Neutrophil (primary cell): ENCODE data around the gene NLRC5.

Experiments
- H3K27ac ChIP-seq: fragments of 200-600 bp; sonication (generic); 2 replicates; pipeline ENCODE4 v1.5.1; 2016; ENCODE audit warnings: mild to moderate bottlenecking, moderate library complexity
- H3K27me3 ChIP-seq: fragments of 200-600 bp; sonication (generic); 2 replicates; pipeline ENCODE4 v1.6.0; 2016; ENCODE audit warnings: mild to moderate bottlenecking
- H3K36me3 ChIP-seq: fragments of 200-600 bp; sonication (generic); 2 replicates; pipeline ENCODE4 v1.5.1; 2017
- H3K4me1 ChIP-seq, 2 experiments: fragments of 200-600 bp in 1 of 2; sonication (generic) in 1 of 2; 1 replicate in 1 of 2; 2 replicates in 1 of 2; pipeline versions ENCODE4 v1.5.1 to v1.6.1; 2013 to 2016; ENCODE audit warnings: low read depth in 1 of 2, low read length in 1 of 2, mild to moderate bottlenecking in 1 of 2, moderate library complexity in 1 of 2; ENCODE audit not compliant: control insufficient read depth in 1 of 2, insufficient read depth in 1 of 2
- H3K4me3 ChIP-seq, 2 experiments: fragments of 200-600 bp in 1 of 2; sonication (generic) in 1 of 2; 1 replicate in 1 of 2; 2 replicates in 1 of 2; pipeline ENCODE4 v1.5.1; 2013 to 2016; ENCODE audit warnings: low read depth in 1 of 2, low read length in 1 of 2, mild to moderate bottlenecking in 1 of 2, moderate library complexity in 1 of 2
- H3K9me3 ChIP-seq: fragments of 200-600 bp; sonication (generic); 2 replicates; pipeline ENCODE4 v1.5.1; 2016
- CTCF ChIP-seq: fragments of 200-600 bp; sonication (generic); IDR thresholded peaks from 2 replicates; pipeline ENCODE4 v1.5.1; 2016; ENCODE audit warnings: antibody characterized with exemption

Gene NLRC5

GRCh38 chr16:56977216-56977615 lies 12.1 kb upstream of the NLRC5 start:
- no peak overlapping the region for H3K4me3 ChIP-seq
- H3K27ac ChIP-seq, result no peak overlapping the region
- no peaks in the 10 kb centered on the region for H3K9me3 ChIP-seq
- H3K27me3 ChIP-seq, result no peaks in the 10 kb centered on the region
- no peaks in the 10 kb centered on the region for H3K36me3 ChIP-seq
- peaks cover 35 to 54% of the 10 kb centered on the region in 2 experiments for H3K4me1 ChIP-seq
- no peak for TF ChIP-seq CTCF

- no peaks in the 10 kb centered on the region for H3K9me3 ChIP-seq
- H3K4me1 ChIP-seq, result peaks cover 30 to 47% of the 10 kb centered on the region in 2 experiments
- H3K27me3 ChIP-seq, result no peaks in the 10 kb centered on the region
- TF ChIP-seq CTCF, result no peak
- peak overlapping the region; percentile 65 for H3K27ac ChIP-seq
- H3K36me3 ChIP-seq, result no peaks in the 10 kb centered on the region
- H3K4me3 ChIP-seq, result no peak overlapping the region
Observed at GRCh38 chr16:56977823-56978430, 11.4 kb upstream of the NLRC5 start.

- no peak overlapping the region for H3K27ac ChIP-seq
Observed at GRCh38 chr16:56980201-56980535, 9.2 kb upstream of the NLRC5 start.

GRCh38 chr16:56980792-56981724 lies 8.3 kb upstream of the NLRC5 start:
- peaks cover 10 to 26% of the 10 kb centered on the region in 2 experiments for H3K4me1 ChIP-seq
- H3K4me3 ChIP-seq, result no peak overlapping the region

More at GRCh38 chr16:56980201-56980535, 9.2 kb upstream of the NLRC5 start:
- Histone ChIP-seq H3K9me3 (no peaks in the 10 kb centered on the region), H3K4me1 (peaks cover 15 to 31% of the 10 kb centered on the region in 2 experiments), H3K36me3 (no peaks in the 10 kb centered on the region), H3K27me3 (no peaks in the 10 kb centered on the region), H3K4me3 (no peak overlapping the region)
- TF ChIP-seq CTCF, result no peak

GRCh38 chr16:56981729-56982271 lies 7.6 kb upstream of the NLRC5 start:
- no peak overlapping the region for H3K4me3 ChIP-seq
- TF ChIP-seq CTCF, result no peak
- H3K27me3 ChIP-seq, result no peaks in the 10 kb centered on the region
- peaks cover 10 to 26% of the 10 kb centered on the region in 2 experiments for H3K4me1 ChIP-seq
- H3K27ac ChIP-seq, result no peak overlapping the region
- H3K36me3 ChIP-seq, result no peaks in the 10 kb centered on the region
- no peaks in the 10 kb centered on the region for H3K9me3 ChIP-seq

More at GRCh38 chr16:56980792-56981724, 8.3 kb upstream of the NLRC5 start:
- H3K27ac ChIP-seq, result no peak overlapping the region
- no peaks in the 10 kb centered on the region for H3K9me3 ChIP-seq
- no peak for TF ChIP-seq CTCF
- no peaks in the 10 kb centered on the region for H3K27me3 ChIP-seq
- no peaks in the 10 kb centered on the region for H3K36me3 ChIP-seq
